Activated CD8-positive, alpha-beta memory T cell treated with anti-CD3 and anti-CD28 coated beads for 4 hours (primary cell): Measurements from ENCODE around the gene ITGB4.
"Not testable (repeated sequence)": the region's sequence is repeated elsewhere in the genome, so short reads cannot be mapped to it uniquely, and the experiment has no call there.

ENCODE experiments used
- DNase-seq, 2 donors: peaks; one replicate each; pipeline ENCODE4 v3.0.0-alpha.2; 2020; ENCODE audit warnings: low read depth in 2 of 2

The ITGB4 gene

DNA sequence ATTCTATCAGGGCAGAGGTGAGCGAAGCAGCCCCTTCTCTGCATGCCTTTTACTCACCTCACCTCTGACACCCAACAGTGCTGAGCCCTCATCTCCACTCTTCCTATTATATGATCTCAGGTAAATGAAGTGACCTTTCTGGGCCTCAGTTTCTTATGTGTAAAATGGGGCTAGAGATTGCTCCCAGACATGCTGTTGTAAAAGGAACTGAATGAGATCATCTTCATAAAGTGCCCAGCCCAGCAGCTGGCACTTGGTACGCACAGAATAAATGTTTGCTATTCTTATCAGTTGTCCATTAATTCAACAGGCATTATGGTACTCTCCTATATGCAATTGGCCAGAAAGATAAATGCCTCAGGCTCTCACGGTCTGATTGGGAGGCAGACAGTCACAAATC lies 48.3 kb downstream of the ITGB4 start:
- DNase-seq, result no peak

DNA sequence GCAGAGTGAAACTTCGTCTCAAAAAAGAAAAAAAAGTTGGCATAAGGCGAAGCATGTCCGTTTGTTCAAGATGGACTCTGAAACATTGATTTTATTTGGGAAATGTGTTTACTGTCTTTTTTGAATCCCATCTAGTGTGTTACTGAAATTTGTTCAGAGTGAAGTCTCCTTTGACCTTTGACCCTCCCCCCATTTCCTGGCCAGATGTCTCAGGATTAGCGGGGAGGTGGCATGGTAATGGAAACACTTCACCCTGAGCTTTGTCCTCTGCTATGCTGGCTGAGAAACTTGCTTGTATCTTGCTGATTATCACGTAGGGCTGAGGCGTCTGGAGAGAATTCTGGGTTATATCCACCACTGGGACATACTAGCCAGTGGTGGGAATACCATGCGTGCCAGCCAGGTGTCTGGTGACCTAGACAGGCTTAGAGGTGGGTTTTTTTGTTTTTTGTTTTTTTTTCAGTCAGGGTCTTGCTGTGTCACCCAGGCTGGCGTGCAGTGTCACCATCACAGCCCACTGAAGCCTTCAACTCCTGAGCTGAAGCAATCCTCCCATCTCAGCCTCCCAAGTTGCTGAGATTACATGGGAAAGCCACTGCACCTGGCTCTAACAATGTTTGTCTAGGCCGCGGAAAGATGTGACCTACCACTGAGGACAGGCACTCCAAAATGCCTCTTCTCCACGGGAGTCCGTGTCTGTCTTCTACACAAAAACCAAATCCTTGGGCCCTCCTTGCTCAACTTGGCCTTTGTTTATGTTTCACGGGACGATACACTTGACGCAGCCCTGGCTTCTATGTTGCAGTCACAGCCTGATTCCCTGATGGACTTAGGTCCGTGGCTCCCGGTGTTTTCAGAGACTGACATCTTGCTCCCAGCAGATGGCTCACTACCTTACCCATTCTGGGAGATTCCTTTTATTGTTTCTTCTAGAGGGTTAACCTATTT lies 50.3 kb downstream of the ITGB4 start:
- no peak for DNase-seq

DNA sequence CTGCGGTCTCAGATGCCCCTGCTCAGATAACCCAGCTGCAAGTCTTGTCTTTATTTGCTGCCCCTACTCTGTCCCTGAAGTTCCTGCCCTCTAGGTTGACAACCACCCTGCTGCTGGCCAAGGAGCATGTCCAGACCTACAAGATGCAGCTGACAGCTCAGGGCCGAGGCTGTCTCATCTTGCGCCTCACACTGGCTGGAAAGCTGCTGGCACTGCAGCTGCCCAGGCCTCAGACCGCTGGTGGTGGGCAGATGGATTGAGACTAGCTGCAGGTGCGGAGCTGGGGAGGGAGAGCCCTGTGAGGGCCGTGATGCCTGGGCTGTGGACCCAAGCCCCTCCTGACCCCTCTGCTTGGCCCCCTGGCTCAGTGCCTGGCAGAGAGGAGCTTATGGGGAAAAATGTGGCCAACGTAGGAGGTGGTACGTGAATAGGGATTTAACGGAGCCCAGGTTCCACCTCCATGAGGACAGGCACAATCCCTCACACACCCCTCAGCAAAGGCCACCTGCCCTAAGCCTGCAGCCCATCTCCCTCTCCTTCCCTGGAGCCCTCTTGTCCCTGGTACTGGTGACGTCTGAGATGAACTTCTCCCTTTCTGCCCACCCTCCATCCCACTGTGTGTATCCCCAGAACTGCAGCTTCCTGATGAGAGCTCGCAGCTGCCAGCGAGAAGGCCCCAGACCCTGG lies 52.0 kb downstream of the ITGB4 start:
- no peak for DNase-seq

DNA sequence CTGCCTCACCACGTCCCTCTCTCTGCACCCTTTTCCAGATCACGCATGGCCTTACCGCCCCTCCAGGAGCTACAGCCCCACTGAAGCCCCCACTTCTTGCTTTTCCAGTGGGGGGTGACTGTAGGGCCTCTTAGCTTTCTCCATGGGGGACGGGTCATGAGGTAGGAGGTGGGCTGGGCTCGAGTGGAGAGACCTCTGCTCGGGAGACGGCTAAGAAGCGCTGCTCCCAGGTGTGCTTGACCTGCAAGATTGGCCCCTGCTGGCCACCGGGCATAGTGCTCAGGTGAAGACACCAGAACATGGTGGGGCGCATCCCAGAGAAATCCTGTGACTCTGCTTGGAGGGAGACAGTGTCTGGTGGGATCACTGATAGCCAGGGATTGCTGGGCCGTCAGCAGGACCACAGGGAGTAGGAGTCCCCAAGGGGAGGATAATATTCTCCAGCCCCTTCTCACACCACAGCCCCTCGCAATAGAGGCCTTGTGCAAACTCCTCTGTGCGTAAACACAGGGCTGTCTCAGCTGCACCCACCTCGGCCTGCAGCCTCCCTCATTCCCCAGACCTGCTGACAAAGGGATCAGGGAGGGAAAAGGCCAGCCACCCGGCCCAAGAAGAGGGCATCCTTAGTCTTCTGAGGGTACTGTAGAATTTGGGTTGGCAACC lies 52.7 kb downstream of the ITGB4 start:
- no peak for DNase-seq

DNA sequence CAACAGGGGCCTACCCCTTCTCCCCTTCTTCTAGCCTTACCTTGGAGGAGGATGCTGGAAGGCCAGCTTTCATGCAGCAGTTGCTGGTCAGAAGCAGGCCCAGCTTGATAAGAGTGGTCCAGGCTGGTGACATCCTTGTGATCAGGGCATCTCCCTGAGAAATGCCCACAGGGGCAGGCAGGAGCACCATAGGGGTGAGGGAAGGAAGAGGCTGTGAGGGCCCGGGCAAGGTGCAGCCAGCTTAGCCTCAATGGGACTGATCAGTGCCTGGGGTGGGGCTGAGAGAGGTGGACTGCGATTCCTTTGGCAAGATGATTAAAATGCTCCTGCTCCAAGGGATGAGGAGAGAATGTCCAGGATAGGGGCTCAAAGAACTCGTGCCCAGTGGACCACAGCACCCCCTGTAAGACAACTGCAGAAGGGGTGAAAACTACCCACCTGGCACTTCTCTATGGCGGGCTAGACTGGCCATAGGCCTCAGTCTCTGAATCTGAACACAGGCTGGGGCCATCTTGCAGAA lies 53.3 kb downstream of the ITGB4 start:
- DNase-seq, result no peak

DNA sequence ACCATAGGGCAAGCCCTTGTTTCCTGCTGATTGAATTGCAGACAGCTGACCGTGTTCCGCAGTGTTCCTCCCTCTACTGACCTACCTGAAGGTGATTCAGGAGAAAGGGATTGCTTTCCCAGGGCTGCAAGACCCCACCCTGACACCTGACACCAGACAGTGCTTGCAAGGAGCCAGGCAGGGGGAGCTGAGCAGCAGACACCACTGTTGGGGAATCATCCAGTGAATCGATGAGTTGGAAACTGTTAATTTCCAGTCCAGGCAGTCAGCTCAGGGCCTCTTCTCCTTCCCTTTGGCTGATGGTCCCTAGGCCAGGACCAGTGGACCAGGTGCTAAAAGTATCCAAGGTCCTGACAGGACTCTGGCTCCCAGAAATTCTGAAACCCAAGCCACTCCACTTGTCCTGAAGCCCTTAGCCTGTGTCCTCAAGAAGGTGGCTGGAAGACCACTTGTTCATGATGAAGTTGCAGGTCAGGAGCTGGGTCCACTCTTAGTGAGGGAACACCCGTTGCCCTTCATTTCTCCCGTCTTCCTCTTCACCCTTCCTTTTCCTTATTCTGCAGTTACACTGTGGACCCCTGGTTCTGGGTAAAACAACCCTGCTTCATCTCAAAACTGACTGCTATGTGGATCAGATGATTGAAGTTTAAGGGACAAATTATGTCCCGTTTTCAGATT lies 53.9 kb downstream of the ITGB4 start:
- no peak for DNase-seq

DNA sequence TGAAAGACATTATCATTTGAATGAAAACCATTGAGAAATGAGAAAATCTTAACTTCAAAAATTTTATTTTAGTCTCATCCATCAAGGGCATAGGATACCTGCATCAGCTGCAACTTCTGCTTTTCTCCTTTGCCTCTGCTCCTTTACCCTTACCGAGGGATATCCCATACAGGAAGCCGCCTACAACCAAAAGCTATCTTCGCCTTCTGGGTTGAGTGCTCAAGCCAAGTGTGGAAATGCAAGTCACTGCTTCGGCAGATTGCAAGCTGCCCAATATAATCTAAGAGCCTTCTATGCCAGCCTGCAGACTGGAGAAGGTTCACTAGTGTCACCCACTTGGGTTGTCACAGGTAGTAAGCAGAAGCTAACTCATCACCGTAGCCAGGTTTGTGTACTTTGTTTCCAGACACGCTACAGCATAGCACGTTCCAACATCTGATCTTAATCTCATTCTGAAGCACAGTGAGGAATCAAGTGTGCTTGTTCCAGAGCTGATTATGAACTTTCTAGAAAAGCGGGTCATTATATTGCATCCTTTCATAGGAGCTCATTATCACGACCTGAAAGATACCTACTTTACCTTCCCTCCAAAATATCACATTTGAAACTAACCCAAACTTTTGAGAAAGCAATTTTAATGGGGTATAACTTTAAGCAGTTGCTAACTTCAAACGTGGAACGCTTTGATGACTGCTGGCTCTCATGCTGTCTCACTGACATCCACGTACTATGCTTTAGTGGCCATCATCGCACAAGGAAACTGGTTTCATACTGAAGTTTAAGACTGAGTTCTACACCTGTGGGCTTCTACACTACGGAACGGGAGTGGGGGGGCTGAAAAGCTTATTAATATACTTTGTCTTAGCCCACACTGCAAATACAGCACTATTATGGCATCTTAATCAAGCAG lies 55.4 kb downstream of the ITGB4 start:
- no peak for DNase-seq

DNA sequence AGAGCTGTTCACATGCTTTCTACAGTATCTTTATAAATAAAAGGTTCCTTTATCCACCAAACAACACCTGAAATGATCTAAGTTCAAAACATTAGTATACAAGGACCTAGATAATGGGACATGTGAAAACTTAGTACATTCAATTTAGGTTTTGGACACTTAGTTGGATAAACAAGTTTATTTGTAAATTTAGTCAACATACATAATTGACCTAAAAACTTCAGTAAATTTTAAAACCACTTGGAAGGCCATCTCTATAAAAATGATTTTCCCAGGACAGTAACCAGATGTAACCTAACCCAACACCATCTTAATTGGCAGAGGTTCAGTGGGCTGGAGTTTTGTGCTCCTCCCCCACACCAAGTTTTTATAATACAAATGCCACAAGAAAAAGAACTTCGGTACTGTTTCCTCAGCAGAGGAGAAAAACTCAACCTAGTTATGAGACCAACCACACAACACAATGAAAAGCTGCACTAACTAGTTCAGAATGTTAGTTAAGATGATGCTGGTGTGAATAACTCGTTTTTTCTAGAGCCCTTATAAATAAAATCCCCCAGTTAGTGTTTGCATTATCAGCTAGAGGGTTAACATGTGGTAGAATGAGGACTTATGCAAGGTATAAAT lies 56.1 kb downstream of the ITGB4 start:
- DNase-seq, result no peak

DNA sequence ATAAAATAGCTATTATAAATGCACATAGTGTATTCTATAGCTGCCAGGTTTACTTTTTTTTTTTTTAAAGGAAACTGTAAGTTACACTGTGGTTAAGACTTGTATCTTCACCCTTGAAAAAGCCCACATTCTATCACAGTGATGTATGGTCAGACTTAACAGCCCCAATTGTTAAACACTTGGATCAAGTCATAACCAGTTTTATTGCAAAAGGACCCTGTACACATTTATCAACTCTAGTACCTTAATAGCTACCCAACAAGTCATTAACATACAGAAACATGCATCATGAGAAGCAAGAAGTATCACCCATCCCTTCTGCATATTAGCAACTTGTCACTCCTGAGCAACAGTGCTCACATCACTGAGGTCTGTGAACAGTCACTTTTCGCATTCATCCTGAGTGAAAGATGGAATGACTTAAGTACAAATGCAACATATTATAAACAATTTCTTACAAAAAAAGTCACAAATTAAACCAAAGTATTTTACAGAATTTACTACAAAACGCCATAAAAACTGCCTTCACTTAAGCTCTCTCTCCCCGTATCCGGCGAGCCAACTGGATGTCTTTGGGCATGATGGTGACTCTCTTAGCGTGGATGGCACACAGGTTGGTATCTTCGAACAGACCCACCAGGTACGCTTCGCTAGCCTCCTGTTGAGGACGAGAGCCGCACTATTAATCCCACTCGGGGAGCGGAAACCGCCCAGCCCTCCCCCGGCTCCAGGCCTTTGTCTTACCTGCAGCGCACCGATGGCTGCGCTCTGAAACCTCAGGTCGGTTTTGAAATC lies 57.0 kb downstream of the ITGB4 start:
- not testable (repeated sequence) for DNase-seq

DNA sequence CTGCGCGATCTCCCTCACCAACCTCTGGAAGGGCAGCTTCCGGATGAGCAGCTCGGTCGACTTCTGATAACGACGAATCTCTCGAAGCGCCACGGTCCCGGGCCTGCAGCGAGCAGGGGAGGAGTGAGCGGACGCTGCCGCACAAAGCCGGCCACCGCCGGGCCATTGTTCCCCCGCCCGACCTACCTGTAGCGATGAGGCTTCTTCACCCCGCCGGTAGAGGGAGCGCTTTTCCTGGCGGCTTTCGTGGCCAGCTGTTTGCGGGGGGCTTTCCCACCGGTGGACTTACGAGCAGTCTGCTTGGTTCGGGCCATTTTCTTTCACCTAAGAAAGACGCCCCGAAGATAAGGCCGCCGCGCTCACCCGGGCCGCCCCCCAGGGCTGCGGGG lies 57.6 kb downstream of the ITGB4 start:
- no peak for DNase-seq

DNA sequence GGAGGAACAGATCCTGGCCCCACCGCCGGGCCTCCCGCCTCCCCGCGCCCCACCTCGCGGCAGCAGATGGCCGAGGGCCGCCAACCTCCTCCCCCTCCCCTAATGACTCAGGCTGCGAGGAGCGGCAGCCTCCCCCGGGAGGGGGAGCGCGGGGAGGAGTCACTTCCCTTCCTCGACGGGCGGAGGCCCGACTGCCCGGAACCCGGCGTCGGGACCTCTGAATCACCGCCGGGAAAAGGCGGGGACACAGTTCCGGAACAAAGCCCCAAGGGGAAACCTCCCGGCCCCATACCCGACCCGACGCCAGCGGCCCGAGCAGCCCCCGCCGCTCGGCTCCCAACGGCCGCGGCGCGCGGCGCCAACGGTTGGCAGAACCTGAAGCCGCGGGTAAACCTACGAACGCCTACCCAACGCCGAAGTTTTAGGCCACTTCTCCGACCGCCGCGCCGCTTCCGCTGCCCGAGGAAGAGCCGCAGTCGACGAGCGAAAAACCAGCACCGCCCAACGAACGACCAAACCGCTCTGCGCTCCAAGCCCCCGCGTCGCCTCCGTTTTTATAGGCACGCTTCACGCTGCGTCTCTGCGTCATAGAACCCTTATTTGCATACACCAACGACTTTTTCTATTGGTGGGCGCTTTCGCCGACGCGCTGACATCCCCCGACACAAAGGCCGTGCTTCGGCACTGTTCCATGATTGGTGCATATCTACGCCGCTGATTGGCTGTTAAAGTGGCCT lies 58.2 kb downstream of the ITGB4 start:
- DNase-seq, result peak; percentile 88 to 92

DNA sequence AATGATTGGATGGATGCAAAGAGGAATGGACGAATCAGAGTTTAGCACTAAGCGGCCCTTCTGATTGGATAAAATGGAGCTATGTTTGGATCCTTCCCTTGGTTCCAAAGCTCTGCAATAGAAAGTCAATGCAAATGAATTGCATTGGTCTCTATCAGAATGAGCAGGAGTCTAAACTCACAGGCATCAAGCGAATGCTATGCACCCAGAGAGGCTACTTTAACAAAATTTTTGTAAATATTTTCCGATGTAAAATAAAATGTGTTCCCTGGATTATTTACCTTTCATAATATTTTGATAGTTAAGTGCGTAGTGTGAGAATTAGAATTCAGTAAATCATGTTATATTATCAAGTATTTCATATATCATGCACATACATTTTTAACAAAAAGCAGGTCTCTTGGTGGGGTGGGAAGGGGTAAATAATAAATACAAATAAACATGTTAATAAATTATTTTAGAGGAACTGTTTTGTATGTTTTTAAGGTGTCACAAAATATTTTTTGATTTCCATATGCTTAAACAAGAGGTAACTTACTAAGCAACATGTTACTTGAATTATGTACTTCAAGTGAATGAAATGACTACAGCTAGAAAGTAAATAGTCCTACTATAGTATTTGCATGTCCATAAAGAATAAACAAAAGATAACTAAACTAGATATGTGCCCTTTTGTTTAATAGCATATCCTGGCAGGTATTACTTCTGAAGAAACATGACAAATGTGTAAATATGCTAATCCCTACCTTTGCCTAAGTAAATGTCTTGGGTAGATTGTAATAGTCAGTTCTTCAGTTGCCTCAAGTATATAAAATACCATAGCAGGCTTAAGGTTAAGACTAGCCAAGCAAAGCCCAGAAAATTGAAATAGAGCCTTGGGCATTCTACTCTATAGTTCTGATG lies 59.0 kb downstream of the ITGB4 start:
- DNase-seq, result no peak

DNA sequence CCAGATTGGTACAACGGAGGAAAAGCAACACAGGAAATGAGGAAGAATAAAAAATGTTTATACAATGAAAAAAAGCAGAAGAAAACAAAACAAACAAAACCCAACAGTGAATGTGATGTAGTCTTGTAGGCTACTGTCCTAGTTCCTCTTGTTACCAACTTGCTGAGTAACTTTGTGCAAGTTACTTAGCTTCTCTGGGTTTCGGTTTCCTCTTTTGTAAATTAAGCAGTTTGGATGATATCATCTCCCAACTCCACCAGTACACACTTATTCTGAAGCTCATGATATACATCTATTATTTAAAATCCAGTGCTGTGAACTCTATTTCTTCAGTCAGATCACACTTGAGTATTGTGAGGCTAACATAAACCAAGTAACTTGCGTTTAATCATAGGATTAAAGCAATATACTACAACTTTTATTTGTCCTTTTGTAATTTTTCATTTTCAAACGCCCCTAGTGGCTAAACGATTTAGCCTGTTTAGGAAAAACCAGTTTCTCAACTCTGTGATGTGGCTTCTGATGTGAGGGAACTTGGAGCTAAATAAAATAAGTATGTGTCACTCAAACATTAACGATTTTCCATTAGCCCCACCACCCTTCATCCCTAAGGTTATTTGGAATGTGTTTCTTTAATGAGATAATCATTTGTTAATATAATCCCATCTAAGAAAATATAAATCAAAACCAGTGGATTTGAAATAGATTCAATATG lies 62.0 kb downstream of the ITGB4 start:
- DNase-seq, result no peak

DNA sequence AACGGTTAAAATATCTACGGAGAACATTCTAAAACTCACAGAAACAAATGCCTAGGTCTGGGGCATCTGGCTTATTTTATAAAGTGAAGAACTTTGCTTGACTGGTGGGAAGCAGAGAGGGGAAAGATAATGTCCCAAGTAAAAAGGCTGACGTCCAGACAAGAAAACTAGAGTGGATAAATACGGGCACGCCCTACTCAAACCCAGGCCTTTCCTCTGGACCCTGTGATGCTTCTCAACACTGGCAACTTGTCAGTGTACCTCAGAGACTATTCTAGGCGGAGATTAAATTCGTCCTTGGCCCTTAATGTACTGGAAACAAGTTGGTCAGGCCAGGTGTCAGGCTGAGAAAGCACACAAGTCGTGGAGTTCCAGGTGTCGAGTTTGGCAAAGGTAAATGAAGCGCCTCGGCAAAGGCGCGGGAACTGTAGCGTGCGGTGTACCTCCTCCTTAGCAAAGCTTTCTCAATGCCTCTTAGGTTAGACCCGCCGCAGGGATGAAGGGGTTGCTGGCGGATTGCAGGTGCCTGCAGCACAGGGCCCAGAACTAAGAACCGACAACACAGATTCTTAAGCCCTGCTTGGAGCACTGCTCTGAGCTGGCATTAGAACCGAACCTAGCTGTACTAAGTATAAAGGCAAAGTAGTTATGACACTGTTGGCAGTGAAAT lies 62.7 kb downstream of the ITGB4 start:
- no peak for DNase-seq

DNA sequence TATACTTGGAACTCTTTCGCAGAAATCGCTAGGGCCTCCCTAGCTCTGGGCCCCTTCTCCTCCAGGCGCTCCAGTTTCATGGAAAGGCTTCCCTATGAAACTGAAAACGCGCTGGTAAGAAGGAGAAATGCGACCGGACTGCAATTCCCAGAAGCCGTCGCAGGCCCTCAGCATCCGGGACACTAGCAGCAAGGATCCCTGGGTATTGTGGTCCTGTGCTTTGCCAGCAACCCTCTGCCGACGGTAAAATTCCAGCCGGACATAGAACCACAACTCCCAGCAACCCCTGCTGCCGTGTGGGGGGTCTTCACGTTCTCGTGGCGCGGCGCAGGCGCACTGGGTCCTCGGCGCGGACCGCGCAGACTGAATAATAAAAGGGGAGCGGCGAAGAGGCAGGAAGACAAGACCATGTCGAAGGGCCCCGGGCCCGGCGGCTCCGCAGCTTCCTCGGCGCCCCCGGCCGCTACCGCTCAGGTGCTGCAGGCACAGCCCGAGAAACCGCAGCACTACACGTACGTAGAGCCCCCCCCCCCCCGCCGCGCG lies 63.3 kb downstream of the ITGB4 start, which contains the start of gene UNK:
Gene UNK (plus strand): TSS at position 334 of the 543 bp plus-strand sequence. CDS start 75 bp downstream, at position 409.
- DNase-seq, result peak; percentile 92 to 95
